GOT3 (cell line): ENCODE measurements around the gene MAML2.
A peak's percentile ranks its signal among the peaks of the same experiment; 100 is the strongest.

Source experiments
- DNase-seq: peaks from one replicate; lab custom pipeline; 2025; ENCODE audit warnings: mixed read lengths; lab: John Stamatoyannopoulos, UW

MAML2 gene

GRCh38 chr11:96012086-96012824, 330.7 kb downstream of the MAML2 start:
- DNase-seq = no peak

- DNase-seq = no peak
Measured at GRCh38 chr11:96010683-96011082, 332.3 kb downstream of the MAML2 start.

- DNase-seq = no peak
Measured at GRCh38 chr11:96008161-96008720, 334.8 kb downstream of the MAML2 start.

- no peak for DNase-seq
Measured at GRCh38 chr11:96006037-96006436, 337.0 kb downstream of the MAML2 start.

GRCh38 chr11:96004862-96005261, 338.1 kb downstream of the MAML2 start:
- DNase-seq = no peak

- DNase-seq = no peak
Measured at GRCh38 chr11:96002754-96003290, 340.2 kb downstream of the MAML2 start.

GRCh38 chr11:96002339-96002738, 340.7 kb downstream of the MAML2 start:
- DNase-seq = no peak

GRCh38 chr11:96001037-96001436, 342.0 kb downstream of the MAML2 start:
- peak; percentile 0 for DNase-seq

- no peak for DNase-seq
Measured at GRCh38 chr11:95999711-96000406, 343.1 kb downstream of the MAML2 start.

- no peak for DNase-seq
Measured at GRCh38 chr11:95996621-95997235, 346.3 kb downstream of the MAML2 start.

- no peak for DNase-seq
Measured at GRCh38 chr11:95994329-95994728, 348.7 kb downstream of the MAML2 start.

GRCh38 chr11:95993438-95994298, 349.3 kb downstream of the MAML2 start:
- DNase-seq = no peak

- DNase-seq = no peak
Measured at GRCh38 chr11:95991545-95991944, 351.4 kb downstream of the MAML2 start.

GRCh38 chr11:95991101-95991500, 351.9 kb downstream of the MAML2 start:
- no peak for DNase-seq

GRCh38 chr11:95989780-95990179, 353.2 kb downstream of the MAML2 start:
- DNase-seq = no peak

GRCh38 chr11:95989076-95989605, 353.9 kb downstream of the MAML2 start:
- no peak for DNase-seq

- DNase-seq = no peak
Measured at GRCh38 chr11:95985174-95985808, 357.7 kb downstream of the MAML2 start.

- DNase-seq = no peak
Measured at GRCh38 chr11:95984072-95984471, 358.9 kb downstream of the MAML2 start.

GRCh38 chr11:95977534-95978174, 365.3 kb downstream of the MAML2 start:
- no peak for DNase-seq

- DNase-seq = no peak
Measured at GRCh38 chr11:95976550-95976949, 366.4 kb downstream of the MAML2 start.
